ENCODE measurements around the gene ZFYVE27. TPM values are rescaled to one million over a fixed set of nuclear protein-coding genes. Genes with fewer than 3 reads are reported as not detected.
"Not testable (repeated sequence)": the region's sequence is repeated elsewhere in the genome, so short reads cannot be mapped to it uniquely, and the experiment has no call there.

ZFYVE27 gene
- 12.3 and 15.1 TPM in 2 replicates for total RNA-seq (2014; rRNA removed; shearing (Covaris generic))

DNA sequence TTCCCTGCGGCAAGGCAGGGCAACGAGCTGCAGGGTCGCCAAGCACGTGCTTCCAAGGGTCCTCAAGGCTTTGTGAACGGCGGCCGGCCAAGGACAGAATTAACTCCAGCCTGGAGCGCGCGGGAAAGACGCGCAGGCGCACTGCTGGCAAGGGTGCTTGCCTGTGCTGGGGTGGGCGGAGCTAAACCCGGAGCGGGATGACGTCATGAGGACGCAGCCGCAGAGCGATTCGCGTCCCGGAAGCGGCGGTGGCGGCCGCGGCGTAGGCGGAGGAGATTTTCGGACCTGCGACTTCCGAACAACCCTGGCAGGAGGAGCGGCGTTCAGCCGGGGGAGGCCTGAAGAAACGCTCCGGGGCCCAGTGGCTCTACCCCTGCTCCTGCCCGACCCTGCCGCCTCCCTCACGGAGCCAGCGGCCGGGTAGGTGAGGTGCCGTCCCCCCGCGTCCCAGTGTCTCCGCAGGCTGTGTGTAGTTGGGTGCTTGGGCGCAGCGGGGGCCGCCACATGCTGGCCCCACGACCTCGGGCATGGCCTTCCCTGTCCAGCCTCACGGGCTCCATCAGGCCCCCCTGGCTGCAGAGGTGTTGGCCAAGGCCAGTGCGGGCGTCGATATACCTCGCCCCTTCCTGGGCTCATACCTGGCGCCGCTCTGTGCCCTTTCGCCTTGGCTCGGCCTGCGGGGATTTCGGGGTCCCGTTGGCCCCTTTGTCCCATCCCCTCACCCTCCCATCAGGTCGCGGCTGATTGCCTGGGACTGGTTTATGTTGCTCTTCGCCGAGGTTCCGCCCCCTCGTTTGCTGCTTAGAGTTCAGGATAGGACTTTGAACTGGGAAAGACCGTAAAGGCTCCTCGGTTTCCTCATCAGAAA lies at the start of gene ZFYVE27:
ZFYVE27 (plus strand) TSS at position 227 of the 868 bp plus-strand sequence. CDS start 1,350 bp downstream, outside the sequence.
- peak; percentile 96 for DNase-seq (ENCODE audit: low read depth)

DNA sequence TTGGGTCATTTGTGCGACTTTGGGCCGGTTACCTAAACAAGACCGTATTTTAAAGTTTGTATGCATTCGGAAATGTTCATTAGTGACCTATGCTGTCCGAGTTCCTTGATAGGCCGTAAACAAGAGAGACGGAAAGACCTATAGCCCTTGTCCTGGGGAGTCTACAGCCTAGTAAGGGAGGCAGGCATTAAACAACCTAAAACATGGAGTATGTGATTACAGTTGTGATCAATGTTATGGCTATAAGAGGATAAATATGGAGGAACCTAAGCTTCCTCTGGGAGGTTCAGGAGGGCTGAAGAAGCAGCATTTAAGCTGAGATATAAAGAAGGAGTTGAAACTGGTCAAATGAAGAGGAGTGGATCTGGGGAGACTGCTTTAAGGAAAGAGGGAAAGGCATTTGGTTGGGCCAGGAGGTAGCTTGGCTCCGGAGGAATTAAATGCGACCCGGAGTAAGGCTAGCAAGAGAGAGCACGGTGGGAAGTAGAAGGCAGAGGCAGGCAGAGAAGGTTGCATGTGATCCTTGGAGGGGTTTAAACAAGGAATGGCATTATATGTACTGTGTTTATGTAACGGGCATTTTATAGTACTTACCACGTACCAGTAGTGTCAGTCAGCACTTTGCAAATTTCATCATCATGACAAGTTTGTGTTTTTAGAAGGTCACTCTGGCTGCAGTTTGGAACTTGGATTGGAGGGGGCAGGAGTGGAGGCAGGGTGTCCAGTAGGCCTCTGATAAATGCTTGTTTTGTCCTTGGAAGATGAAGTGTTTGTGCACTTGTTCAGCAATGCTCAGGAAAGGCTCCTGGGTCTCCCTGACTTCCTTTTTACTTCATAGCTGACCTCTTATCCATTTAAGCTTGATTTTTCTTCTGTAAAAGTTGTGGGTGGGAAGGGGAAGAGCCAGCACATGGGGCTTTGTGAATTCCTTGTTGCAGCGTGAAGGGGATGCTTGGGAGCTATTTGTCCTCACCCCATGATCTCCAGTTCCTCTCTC lies 48.8 kb upstream of the ZFYVE27 start:
- DNase-seq (ENCODE audit: low read depth): no peak

DNA sequence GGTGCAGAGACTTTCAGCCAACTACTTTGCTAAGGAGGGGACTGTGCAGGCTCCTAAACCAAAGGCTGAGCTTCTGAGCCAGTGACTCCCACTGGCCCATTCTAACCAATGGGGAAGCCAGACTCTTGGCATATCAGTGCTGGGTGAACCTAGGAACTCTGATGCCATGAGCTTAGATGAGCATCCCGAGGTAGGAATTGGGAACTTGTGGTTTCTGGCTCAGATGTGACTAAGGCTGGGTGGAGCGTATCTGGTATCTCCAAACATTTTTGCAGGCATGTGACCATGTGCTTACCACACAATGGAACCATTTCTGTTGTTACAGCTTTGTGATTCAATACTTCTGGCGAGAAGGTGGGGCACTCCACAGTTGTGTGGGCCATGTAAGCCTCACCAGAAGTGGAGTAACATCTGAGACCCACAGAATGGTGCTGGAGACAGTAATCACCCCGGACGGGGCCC lies 47.3 kb upstream of the ZFYVE27 start:
- peak; percentile 91 for DNase-seq (ENCODE audit: low read depth)

DNA sequence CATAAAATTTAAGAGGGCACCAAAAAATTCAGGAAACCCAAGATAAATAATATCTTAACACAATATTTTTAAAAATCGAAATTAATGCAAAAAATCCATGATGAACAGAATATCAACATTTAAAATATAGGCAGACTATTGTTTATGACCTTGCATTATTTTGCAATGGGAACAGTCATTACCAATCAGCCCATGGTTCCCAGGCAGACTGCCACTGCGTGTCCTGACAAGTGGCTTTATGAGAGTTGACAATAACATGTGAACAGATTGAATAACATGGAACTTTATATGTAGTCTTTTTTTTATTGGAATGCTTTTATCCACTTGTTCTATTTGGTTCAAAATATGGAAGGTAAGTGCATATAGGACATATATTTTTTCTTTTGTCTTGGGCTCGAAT lies 46.8 kb upstream of the ZFYVE27 start:
- no peak for DNase-seq (ENCODE audit: low read depth)

DNA sequence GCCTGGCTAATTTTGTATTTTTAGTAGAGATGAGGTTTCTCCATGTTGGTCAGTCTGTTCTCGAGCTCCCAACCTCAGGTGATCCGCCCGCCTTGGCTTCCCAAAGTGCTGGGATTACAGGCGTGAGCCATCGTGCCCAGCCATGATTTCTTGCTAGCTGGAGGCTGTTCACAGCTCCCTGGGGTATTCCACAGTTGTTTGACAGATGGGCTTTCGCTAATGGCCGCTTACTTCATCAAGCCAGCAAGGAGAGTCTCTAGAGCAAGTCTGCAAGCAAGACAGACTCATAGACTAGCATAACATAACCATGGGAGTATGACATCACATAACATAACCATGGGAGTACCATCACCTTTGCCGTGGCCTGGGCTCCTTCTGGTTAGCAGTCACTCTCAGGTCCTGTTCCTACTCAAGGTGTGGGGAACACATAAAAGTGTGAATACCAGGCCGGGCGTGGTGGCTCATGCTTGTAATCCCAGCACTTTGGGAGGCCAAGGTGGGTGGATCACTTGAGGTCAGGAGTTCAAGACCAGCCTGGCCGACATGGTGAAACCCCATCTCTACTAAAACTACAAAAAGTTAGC lies 38.8 kb upstream of the ZFYVE27 start:
- not testable (repeated sequence) for DNase-seq (ENCODE audit: low read depth)

DNA sequence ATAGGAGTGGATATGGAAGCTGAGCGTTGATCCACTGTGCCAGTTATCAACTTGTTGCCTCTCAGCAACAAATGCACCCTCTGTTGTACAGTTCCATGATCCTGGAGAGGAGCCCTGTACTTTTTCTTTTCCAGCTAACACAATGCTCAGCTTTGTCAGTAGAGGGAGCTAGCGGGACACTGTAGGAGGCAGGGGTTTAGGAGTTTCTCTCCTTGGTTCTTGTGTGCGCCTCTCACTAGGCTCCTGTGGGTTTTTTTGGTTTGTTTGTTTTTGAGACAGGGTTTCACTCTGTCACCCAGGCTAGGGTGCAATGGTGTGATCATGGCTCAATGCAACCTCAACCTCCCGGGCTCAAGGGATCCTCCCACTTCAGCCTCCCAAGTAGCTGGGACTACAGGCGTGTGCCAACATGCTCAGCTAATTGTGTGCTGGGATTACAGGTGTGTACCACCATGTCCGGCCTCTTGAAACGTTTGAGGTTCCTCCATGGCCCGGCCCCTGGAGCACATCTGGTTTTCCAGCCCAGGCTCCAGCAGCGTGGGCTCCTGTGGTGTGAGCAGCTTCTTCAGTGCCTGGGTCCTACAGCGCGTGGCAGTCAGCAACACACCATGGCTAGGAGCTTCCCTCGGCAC lies 35.4 kb upstream of the ZFYVE27 start:
- DNase-seq (ENCODE audit: low read depth): peak; percentile 55

DNA sequence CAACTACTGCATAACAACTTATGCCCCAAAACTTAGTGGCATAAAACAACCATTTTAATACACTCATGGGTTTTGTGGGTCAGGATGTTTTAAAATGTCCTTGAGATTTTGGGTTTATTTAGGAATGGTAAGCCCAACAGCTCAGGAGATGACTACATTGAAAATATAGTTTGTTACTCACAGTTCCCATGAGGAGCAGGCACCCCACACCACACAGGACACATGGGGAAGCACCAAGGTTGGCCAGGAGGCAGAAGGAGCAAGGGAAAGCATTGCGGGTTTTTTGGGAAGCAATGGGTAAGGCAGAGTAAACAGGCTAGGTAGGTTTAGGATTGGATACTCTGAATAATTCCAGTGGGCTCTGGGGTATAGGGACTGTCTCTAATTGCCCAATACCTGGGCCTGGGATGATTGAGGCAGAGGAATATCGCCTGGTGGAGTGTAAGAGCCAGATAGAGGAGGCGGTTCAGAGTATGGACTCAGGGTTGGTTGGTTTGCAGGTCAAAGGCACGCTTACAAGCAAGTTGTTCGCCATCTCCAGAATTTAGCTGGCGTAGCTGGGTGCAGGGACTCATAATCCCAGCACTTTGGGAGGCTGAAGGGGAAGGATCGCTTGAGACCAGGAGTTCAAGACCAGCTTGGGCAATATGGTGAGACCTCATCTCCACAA lies 33.4 kb upstream of the ZFYVE27 start:
- DNase-seq (ENCODE audit: low read depth): no peak

DNA sequence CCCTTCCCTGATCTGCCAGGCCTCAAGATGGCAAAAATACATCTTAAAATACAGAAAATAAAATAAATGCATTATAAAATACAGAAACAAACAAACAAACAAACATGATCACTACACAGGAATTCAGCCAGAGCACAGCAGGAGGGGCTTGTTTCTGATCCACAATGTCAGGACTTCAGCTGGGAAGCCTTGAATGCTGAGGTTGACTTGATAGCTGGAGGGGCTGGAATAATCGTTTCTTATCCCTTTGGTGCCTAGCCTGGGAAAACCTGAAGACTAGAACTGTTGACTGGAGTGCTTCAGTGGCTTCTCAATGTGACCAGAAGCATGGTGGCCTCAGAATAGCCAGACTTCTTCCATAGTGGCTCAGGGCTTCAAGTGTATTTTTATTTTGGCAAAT lies 32.6 kb upstream of the ZFYVE27 start:
- DNase-seq (ENCODE audit: low read depth): no peak

DNA sequence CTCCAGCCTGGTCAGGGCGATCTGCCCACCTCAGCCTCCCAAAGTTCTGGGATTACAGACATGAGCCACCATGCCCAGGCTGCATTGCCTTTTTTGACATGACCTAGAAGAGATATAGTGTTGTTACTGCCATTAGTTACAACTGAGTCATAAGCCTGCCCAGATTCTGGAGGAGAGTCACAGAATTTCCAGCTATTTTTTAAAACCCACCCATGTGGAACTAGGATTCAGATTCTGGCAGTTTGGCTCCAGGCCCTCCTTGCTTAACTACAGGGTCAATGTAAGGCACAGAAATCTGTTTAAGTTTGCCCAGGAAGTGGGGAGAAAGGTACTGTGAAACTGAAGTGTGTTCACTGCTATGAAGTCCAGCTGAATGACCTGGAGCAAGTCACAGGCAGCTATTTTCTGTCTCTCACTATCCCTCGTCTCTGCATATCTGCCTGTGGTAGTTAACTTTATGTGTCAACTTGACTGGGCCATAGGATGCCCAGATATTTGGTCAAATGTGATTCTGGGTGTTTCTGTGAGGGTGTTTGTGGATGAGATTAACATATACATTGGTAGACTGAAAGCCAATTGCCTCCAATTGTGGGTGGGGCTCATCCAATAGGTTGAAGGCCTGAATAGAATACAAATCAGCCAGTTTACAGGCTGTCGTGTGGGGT lies 31.8 kb upstream of the ZFYVE27 start:
- no peak for DNase-seq (ENCODE audit: low read depth)

GRCh38 chr10:97707134-97707861 lies 29.6 kb upstream of the ZFYVE27 start:
- no peak for DNase-seq (ENCODE audit: low read depth)

DNA sequence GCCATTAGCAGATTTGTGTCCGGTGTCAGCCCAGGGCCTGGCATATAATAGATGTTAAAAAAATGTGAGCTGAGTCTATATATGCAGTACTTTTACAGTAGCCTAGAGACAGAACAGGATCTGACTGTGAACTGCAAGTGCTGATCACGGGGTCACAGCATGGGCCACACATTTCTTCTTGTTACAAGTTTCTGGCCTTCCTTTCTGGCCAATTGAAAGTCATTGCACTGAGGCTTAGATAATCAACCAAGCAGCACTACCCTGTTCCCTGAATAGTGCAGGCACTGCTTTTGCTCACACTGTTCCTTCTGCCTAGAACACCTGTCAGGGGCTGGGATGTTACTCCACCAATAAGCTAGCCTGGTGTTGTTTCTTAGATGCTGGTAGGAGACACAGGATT lies 28.8 kb upstream of the ZFYVE27 start:
- no peak for DNase-seq (ENCODE audit: low read depth)

- DNase-seq (ENCODE audit: low read depth): peak; percentile 37
Measured at GRCh38 chr10:97708976-97709946, 27.7 kb upstream of the ZFYVE27 start.

- no peak for DNase-seq (ENCODE audit: low read depth)
Measured at GRCh38 chr10:97711640-97712572, 25.0 kb upstream of the ZFYVE27 start.

- DNase-seq (ENCODE audit: low read depth): peak; percentile 82
Measured at GRCh38 chr10:97713339-97713825, 23.5 kb upstream of the ZFYVE27 start, which contains the start of gene MARVELD1. Gene MARVELD1 (plus strand): TSS chr10:97713730. CDS start chr10:97713877, 147 bp downstream.

DNA sequence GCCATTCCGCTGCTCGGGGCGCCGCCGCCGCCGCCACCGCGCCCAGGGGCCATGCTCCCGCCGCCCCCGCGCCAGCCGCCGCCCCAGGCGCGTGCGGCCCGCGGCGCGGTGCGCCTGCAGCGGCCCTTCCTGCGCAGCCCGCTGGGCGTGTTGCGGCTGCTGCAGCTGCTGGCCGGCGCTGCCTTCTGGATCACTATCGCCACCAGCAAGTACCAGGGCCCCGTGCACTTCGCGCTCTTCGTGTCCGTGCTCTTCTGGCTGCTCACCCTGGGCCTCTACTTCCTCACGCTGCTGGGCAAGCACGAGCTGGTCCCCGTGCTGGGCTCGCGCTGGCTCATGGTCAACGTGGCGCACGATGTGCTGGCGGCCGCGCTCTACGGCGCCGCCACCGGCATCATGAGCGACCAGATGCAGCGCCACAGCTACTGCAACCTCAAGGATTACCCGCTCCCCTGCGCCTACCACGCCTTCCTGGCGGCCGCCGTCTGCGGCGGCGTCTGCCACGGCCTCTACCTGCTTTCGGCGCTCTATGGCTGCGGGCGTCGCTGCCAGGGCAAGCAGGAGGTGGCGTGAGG lies 23.0 kb upstream of the ZFYVE27 start:
- peak; percentile 79 for DNase-seq (ENCODE audit: low read depth)
